HEK293 (cell line): ENCODE results near the gene CDX1.

Source experiments
- KLF1 ChIP-seq: fragments of 450-650 bp; formaldehyde crosslinking; IDR thresholded peaks from 2 replicates; pipeline ENCODE4 v1.5.1; 2016; ENCODE audit warnings: missing biosample characterization, missing genetic modification characterization
- KLF9 ChIP-seq: fragments of 450-650 bp; formaldehyde crosslinking; IDR thresholded peaks from 2 replicates; pipeline ENCODE4 v1.5.1; 2016; ENCODE audit warnings: missing biosample characterization, missing genetic modification characterization, low read depth
- SETDB1 ChIP-seq: IDR thresholded peaks from one replicate; pipeline ENCODE4 v1.6.1; 2017; ENCODE audit warnings: mild to moderate bottlenecking, low read length, moderate library complexity, mixed read lengths; ENCODE audit not compliant: insufficient read length
- TCF7L2 ChIP-seq: IDR thresholded peaks from 2 replicates; pipeline ENCODE4 v1.6.1; 2011; ENCODE audit warnings: low read depth, mild to moderate bottlenecking, inconsistent platforms, low read length, moderate library complexity, borderline replicate concordance
- ZBTB7A ChIP-seq: fragments of 450-650 bp; formaldehyde crosslinking; IDR thresholded peaks from 2 replicates; pipeline ENCODE4 v1.5.1; 2016; ENCODE audit warnings: low read depth, missing biosample characterization, missing genetic modification characterization
- ZNF433 ChIP-seq: fragments of 450-650 bp; formaldehyde crosslinking; IDR thresholded peaks from 2 replicates; pipeline ENCODE4 v1.5.1; 2016; ENCODE audit warnings: missing biosample characterization, missing genetic modification characterization, low read depth
- ZNF596 ChIP-seq: fragments of 450-650 bp; IDR thresholded peaks from 2 replicates; pipeline ENCODE4 v1.5.0; 2018; ENCODE audit warnings: missing biosample characterization, mild to moderate bottlenecking, missing genetic modification characterization, moderate library complexity
- ZNF660 ChIP-seq: fragments of 450-650 bp; IDR thresholded peaks from 2 replicates; pipeline ENCODE4 v1.5.1; 2018; ENCODE audit warnings: missing biosample characterization, mild to moderate bottlenecking, missing genetic modification characterization
- ZNF747 ChIP-seq: fragments of 450-650 bp; formaldehyde crosslinking; IDR thresholded peaks from 2 replicates; pipeline ENCODE4 v1.5.1; 2016; ENCODE audit warnings: missing biosample characterization, missing genetic modification characterization
- TF ChIP-seq, protein P1 (sequence below): fragments of 450-650 bp; formaldehyde crosslinking; IDR thresholded peaks from 2 replicates; pipeline ENCODE4 v1.5.1; 2016; ENCODE audit warnings: missing biosample characterization, missing genetic modification characterization
- TF ChIP-seq, protein P2 (sequence below): fragments of 450-650 bp; formaldehyde crosslinking; IDR thresholded peaks from 2 replicates; pipeline ENCODE4 v1.5.1; 2016; ENCODE audit warnings: missing biosample characterization, missing genetic modification characterization
- TF ChIP-seq, protein P3 (sequence below): fragments of 450-650 bp; formaldehyde crosslinking; conservative IDR thresholded peaks from 2 replicates; pipeline ENCODE4 v1.5.1; 2016; ENCODE audit warnings: low read depth, missing biosample characterization, missing genetic modification characterization
- TF ChIP-seq, protein P4 (sequence below): fragments of 450-650 bp; formaldehyde crosslinking; IDR thresholded peaks from 2 replicates; pipeline ENCODE4 v1.5.1; 2016; ENCODE audit warnings: missing biosample characterization, missing genetic modification characterization

DNA sequence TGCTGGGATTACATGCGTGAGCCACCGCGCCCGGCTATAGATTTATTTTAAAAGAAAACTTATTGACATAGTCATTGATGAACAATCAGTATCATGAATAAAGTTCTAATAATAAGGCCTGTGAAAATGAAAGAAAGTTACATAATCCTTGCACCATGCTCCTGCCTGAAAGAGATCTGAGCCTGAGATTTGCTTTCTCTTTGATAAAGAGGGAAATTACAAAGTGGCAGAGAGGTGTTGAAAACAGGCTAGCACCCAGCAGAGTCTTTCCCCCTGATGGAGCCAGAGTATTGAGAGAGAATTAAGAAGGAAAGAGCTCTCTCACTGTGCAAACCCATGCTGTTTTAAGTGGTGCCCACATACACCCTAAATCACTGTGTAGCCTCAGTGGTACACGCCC, 60.5 kb downstream of the CDX1 start:
- TF ChIP-seq, protein P1, sequence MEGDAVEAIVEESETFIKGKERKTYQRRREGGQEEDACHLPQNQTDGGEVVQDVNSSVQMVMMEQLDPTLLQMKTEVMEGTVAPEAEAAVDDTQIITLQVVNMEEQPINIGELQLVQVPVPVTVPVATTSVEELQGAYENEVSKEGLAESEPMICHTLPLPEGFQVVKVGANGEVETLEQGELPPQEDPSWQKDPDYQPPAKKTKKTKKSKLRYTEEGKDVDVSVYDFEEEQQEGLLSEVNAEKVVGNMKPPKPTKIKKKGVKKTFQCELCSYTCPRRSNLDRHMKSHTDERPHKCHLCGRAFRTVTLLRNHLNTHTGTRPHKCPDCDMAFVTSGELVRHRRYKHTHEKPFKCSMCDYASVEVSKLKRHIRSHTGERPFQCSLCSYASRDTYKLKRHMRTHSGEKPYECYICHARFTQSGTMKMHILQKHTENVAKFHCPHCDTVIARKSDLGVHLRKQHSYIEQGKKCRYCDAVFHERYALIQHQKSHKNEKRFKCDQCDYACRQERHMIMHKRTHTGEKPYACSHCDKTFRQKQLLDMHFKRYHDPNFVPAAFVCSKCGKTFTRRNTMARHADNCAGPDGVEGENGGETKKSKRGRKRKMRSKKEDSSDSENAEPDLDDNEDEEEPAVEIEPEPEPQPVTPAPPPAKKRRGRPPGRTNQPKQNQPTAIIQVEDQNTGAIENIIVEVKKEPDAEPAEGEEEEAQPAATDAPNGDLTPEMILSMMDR (tag by site-specific recombination), result no peak
- TF ChIP-seq ZNF433 (tag by site-specific recombination) (no peak), SETDB1 (no peak), TCF7L2 (no peak), KLF1 (no peak), ZNF660 (tag by site-specific recombination) (no peak), KLF9 (tag by site-specific recombination) (no peak), ZNF747 (tag by site-specific recombination) (no peak), ZNF596 (tag by site-specific recombination) (no peak), ZBTB7A (tag by site-specific recombination) (no peak)
- TF ChIP-seq, protein P2, sequence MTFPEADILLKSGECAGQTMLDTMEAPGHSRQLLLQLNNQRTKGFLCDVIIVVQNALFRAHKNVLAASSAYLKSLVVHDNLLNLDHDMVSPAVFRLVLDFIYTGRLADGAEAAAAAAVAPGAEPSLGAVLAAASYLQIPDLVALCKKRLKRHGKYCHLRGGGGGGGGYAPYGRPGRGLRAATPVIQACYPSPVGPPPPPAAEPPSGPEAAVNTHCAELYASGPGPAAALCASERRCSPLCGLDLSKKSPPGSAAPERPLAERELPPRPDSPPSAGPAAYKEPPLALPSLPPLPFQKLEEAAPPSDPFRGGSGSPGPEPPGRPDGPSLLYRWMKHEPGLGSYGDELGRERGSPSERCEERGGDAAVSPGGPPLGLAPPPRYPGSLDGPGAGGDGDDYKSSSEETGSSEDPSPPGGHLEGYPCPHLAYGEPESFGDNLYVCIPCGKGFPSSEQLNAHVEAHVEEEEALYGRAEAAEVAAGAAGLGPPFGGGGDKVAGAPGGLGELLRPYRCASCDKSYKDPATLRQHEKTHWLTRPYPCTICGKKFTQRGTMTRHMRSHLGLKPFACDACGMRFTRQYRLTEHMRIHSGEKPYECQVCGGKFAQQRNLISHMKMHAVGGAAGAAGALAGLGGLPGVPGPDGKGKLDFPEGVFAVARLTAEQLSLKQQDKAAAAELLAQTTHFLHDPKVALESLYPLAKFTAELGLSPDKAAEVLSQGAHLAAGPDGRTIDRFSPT, result no peak
- TF ChIP-seq, protein P3, sequence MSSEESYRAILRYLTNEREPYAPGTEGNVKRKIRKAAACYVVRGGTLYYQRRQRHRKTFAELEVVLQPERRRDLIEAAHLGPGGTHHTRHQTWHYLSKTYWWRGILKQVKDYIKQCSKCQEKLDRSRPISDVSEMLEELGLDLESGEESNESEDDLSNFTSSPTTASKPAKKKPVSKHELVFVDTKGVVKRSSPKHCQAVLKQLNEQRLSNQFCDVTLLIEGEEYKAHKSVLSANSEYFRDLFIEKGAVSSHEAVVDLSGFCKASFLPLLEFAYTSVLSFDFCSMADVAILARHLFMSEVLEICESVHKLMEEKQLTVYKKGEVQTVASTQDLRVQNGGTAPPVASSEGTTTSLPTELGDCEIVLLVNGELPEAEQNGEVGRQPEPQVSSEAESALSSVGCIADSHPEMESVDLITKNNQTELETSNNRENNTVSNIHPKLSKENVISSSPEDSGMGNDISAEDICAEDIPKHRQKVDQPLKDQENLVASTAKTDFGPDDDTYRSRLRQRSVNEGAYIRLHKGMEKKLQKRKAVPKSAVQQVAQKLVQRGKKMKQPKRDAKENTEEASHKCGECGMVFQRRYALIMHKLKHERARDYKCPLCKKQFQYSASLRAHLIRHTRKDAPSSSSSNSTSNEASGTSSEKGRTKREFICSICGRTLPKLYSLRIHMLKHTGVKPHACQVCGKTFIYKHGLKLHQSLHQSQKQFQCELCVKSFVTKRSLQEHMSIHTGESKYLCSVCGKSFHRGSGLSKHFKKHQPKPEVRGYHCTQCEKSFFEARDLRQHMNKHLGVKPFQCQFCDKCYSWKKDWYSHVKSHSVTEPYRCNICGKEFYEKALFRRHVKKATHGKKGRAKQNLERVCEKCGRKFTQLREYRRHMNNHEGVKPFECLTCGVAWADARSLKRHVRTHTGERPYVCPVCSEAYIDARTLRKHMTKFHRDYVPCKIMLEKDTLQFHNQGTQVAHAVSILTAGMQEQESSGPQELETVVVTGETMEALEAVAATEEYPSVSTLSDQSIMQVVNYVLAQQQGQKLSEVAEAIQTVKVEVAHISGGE, result no peak
- TF ChIP-seq, protein P4, sequence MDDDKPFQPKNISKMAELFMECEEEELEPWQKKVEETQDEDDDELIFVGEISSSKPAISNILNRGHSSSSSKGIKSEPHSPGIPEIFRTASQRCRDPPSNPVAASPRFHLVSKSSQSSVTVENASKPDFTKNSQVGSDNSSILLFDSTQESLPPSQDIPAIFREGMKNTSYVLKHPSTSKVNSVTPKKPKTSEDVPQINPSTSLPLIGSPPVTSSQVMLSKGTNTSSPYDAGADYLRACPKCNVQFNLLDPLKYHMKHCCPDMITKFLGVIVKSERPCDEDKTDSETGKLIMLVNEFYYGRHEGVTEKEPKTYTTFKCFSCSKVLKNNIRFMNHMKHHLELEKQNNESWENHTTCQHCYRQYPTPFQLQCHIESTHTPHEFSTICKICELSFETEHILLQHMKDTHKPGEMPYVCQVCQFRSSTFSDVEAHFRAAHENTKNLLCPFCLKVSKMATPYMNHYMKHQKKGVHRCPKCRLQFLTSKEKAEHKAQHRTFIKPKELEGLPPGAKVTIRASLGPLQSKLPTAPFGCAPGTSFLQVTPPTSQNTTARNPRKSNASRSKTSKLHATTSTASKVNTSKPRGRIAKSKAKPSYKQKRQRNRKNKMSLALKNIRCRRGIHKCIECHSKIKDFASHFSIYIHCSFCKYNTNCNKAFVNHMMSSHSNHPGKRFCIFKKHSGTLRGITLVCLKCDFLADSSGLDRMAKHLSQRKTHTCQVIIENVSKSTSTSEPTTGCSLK (tag by site-specific recombination), result no peak
